Measurements from ENCODE around the gene ZNRF2.

DNA sequence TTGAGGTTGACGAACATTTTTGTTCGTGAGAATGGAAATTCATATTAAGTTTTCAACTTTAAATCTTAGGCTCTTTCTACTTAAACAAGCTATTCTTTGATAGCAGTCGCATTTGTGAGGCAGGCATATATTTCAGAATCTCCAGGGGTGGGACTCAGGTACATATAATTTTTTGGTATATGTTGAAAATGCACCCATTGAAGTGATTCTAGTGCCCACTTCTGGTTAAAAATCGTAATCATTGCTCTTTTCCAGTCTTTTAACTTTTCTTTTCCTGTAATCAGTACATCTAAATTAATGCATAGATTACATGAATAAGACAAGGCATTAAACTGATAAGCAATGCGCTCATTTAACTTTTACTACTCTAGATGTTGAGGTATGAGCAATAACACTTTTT, 67.8 kb downstream of the ZNRF2 start:
- TF ChIP-seq, protein P1, sequence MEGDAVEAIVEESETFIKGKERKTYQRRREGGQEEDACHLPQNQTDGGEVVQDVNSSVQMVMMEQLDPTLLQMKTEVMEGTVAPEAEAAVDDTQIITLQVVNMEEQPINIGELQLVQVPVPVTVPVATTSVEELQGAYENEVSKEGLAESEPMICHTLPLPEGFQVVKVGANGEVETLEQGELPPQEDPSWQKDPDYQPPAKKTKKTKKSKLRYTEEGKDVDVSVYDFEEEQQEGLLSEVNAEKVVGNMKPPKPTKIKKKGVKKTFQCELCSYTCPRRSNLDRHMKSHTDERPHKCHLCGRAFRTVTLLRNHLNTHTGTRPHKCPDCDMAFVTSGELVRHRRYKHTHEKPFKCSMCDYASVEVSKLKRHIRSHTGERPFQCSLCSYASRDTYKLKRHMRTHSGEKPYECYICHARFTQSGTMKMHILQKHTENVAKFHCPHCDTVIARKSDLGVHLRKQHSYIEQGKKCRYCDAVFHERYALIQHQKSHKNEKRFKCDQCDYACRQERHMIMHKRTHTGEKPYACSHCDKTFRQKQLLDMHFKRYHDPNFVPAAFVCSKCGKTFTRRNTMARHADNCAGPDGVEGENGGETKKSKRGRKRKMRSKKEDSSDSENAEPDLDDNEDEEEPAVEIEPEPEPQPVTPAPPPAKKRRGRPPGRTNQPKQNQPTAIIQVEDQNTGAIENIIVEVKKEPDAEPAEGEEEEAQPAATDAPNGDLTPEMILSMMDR (conservative IDR thresholded peaks at IDR 0.05 in 1 of 2, IDR thresholded peaks at IDR 0.05 in 1 of 2; ENCODE audit: low read depth in 1 of 2, low read length in 2 of 2) = no peak
- no peak for TF ChIP-seq EZH2 (IDR thresholded peaks at IDR 0.05; ENCODE audit: low read length, missing control alignments)

All from fibroblast of lung (primary cell).